ENCODE measurements around the gene VAMP2. TPM values are rescaled to one million over a fixed set of nuclear protein-coding genes. Genes with fewer than 3 reads are reported as not detected.

The VAMP2 gene
- total and polyA plus RNA-seq, 9 of the 15 experiments (the other 6 are each of a cell fraction or from before 2014, with no cell fraction given), result 2.3 to 31.8 (median 6.0) TPM

DNA sequence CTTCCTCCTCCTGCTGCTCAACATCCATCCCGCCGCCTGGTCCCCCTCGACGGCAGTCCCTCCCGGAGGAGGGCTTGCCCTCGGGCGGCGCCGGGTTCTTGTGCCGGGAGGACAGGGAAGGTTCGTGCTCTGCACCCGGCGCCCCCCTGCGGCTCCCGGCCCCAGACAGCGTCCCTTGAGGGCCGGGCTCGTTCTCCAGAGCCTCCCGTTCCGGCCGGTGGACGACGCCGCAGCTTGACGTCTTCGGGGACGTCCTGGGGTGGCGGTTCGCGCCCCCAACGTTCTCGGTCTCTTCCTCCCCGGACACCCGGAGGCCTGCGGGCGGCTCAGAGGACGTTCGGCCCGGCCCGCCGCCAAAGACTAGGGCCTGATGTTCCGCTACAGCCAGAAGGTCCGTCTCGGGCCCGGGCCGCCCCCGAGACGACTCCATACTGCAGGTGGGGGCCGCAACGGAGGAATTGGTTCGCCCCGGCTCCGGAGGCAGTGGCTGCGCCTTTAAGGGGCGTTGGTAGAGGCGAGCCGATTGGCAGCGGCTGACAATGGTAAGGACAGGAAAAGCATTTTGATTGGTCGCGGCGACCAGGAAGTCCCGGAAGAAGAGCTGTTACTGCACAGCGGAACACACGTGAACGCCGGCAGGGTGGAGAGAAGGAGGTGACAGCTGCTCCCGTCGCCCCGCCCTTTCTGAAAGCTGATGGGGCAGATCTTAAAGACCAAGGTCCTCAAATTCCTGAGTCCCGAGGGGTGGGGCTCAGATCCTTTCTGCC, 27.1 kb upstream of the VAMP2 start, which contains the start of gene BORCS6 (continued):
- TF ChIP-seq PHF8 (IDR thresholded peaks at IDR 0.05; ENCODE audit: borderline replicate concordance, low read length) (peak; percentile 54; the same call in 1 of the 2 replicates), ZNF212 (CRISPR knock-in tag; IDR thresholded peaks at IDR 0.05) (no peak), TEAD1 (CRISPR knock-in tag; IDR thresholded peaks at IDR 0.05) (peak in 1 of 2 experiments; percentile 58; a peak in 1 of 4 replicates), CBX1 (IDR thresholded peaks at IDR 0.05; ENCODE audit: low read depth) (no peak), FOXK1 (CRISPR knock-in tag; IDR thresholded peaks at IDR 0.05; ENCODE audit: borderline replicate concordance) (no peak), HMGN3 (IDR thresholded peaks at IDR 0.05; ENCODE audit: borderline replicate concordance, extremely low read depth, insufficient read length, low read depth, low read length) (no peak), HLTF (IDR thresholded peaks at IDR 0.05) (peak; percentile 22; the same call in 1 of the 2 replicates), ZNF41 (CRISPR knock-in tag; conservative IDR thresholded peaks at IDR 0.05) (no peak), FOS (IDR thresholded peaks at IDR 0.05; ENCODE audit: extremely low read depth, insufficient read length) (peak; percentile 82), TSC22D4 (tag; IDR thresholded peaks at IDR 0.05) (no peak)
- TF ChIP-seq, protein P1, sequence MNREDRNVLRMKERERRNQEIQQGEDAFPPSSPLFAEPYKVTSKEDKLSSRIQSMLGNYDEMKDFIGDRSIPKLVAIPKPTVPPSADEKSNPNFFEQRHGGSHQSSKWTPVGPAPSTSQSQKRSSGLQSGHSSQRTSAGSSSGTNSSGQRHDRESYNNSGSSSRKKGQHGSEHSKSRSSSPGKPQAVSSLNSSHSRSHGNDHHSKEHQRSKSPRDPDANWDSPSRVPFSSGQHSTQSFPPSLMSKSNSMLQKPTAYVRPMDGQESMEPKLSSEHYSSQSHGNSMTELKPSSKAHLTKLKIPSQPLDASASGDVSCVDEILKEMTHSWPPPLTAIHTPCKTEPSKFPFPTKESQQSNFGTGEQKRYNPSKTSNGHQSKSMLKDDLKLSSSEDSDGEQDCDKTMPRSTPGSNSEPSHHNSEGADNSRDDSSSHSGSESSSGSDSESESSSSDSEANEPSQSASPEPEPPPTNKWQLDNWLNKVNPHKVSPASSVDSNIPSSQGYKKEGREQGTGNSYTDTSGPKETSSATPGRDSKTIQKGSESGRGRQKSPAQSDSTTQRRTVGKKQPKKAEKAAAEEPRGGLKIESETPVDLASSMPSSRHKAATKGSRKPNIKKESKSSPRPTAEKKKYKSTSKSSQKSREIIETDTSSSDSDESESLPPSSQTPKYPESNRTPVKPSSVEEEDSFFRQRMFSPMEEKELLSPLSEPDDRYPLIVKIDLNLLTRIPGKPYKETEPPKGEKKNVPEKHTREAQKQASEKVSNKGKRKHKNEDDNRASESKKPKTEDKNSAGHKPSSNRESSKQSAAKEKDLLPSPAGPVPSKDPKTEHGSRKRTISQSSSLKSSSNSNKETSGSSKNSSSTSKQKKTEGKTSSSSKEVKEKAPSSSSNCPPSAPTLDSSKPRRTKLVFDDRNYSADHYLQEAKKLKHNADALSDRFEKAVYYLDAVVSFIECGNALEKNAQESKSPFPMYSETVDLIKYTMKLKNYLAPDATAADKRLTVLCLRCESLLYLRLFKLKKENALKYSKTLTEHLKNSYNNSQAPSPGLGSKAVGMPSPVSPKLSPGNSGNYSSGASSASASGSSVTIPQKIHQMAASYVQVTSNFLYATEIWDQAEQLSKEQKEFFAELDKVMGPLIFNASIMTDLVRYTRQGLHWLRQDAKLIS (CRISPR knock-in tag; IDR thresholded peaks at IDR 0.05), result no peak
- TF ChIP-seq, protein P2, sequence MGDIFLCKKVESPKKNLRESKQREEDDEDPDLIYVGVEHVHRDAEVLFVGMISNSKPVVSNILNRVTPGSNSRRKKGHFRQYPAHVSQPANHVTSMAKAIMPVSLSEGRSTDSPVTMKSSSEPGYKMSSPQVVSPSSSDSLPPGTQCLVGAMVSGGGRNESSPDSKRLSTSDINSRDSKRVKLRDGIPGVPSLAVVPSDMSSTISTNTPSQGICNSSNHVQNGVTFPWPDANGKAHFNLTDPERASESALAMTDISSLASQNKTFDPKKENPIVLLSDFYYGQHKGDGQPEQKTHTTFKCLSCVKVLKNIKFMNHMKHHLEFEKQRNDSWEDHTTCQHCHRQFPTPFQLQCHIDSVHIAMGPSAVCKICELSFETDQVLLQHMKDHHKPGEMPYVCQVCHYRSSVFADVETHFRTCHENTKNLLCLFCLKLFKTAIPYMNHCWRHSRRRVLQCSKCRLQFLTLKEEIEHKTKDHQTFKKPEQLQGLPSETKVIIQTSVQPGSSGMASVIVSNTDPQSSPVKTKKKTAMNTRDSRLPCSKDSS (IDR thresholded peaks at IDR 0.05; ENCODE audit: low read depth, partially characterized antibody), result no peak
- TF ChIP-seq, protein P3, sequence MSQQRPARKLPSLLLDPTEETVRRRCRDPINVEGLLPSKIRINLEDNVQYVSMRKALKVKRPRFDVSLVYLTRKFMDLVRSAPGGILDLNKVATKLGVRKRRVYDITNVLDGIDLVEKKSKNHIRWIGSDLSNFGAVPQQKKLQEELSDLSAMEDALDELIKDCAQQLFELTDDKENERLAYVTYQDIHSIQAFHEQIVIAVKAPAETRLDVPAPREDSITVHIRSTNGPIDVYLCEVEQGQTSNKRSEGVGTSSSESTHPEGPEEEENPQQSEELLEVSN (IDR thresholded peaks at IDR 0.05; ENCODE audit: borderline replicate concordance in 1 of 2, extremely low read depth in 1 of 2, insufficient read depth in 1 of 2, insufficient read length in 1 of 2, low read depth in 1 of 2, low read length in 1 of 2, poor library complexity in 1 of 2, severe bottlenecking in 1 of 2), result peak; percentile 6 to 48
- TF ChIP-seq, protein P4, sequence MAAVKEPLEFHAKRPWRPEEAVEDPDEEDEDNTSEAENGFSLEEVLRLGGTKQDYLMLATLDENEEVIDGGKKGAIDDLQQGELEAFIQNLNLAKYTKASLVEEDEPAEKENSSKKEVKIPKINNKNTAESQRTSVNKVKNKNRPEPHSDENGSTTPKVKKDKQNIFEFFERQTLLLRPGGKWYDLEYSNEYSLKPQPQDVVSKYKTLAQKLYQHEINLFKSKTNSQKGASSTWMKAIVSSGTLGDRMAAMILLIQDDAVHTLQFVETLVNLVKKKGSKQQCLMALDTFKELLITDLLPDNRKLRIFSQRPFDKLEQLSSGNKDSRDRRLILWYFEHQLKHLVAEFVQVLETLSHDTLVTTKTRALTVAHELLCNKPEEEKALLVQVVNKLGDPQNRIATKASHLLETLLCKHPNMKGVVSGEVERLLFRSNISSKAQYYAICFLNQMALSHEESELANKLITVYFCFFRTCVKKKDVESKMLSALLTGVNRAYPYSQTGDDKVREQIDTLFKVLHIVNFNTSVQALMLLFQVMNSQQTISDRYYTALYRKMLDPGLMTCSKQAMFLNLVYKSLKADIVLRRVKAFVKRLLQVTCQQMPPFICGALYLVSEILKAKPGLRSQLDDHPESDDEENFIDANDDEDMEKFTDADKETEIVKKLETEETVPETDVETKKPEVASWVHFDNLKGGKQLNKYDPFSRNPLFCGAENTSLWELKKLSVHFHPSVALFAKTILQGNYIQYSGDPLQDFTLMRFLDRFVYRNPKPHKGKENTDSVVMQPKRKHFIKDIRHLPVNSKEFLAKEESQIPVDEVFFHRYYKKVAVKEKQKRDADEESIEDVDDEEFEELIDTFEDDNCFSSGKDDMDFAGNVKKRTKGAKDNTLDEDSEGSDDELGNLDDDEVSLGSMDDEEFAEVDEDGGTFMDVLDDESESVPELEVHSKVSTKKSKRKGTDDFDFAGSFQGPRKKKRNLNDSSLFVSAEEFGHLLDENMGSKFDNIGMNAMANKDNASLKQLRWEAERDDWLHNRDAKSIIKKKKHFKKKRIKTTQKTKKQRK (IDR thresholded peaks at IDR 0.05; ENCODE audit: borderline replicate concordance, low read depth, low read length), result no peak
